K562 (cell line): ENCODE results near the gene AP5Z1. TPM values are rescaled to one million over a fixed set of nuclear protein-coding genes. Genes with fewer than 3 reads are reported as not detected.

ENCODE experiments used
- ARID1B ChIP-seq: fragments of 450-650 bp; IDR thresholded peaks from 2 replicates; pipeline ENCODE4 v1.6.1; 2016; ENCODE audit warnings: antibody characterized with exemption, mild to moderate bottlenecking, inconsistent platforms
- BACH1 ChIP-seq: fragments of 200-800 bp; sonication (Bioruptor generic); IDR thresholded peaks from 2 replicates; pipeline ENCODE4 v1.6.1; 2016; ENCODE audit warnings: missing genetic modification characterization, missing compliant biosample characterization
- BMI1 ChIP-seq: fragments of 150-350 bp; IDR thresholded peaks from 2 replicates; pipeline ENCODE4 v1.6.1; 2014; ENCODE audit warnings: low read length
- CC2D1A ChIP-seq: fragments of 450-650 bp; IDR thresholded peaks from 2 replicates; pipeline ENCODE4 v1.6.1; 2017; ENCODE audit warnings: mild to moderate bottlenecking
- CHCHD3 ChIP-seq: fragments of 250-450 bp; sonication (Bioruptor Pico); IDR thresholded peaks from 2 replicates; pipeline ENCODE4 v2.1.2; 2022; ENCODE audit warnings: mild to moderate bottlenecking
- CHD1 ChIP-seq: fragments of 200-600 bp; sonication (generic); IDR thresholded peaks from one replicate; pipeline ENCODE4 v1.6.1; 2012; ENCODE audit warnings: mild to moderate bottlenecking, moderate library complexity, low read length, inconsistent platforms
- CXXC5 ChIP-seq: fragments of 250-450 bp; sonication (Bioruptor Pico); IDR thresholded peaks from 2 replicates; pipeline ENCODE4 v1.8.0; 2022; ENCODE audit warnings: inconsistent platforms, mild to moderate bottlenecking, moderate library complexity
- DLX4 ChIP-seq: fragments of 250-450 bp; sonication (Bioruptor Pico); IDR thresholded peaks from 2 replicates; pipeline ENCODE4 v1.6.1; 2021; ENCODE audit warnings: mild to moderate bottlenecking
- GTF2F1 ChIP-seq: IDR thresholded peaks from 2 replicates; pipeline ENCODE4 v1.6.1; 2011; ENCODE audit warnings: low read depth, low read length, improper control_type of control experiment
- KLF16 ChIP-seq: IDR thresholded peaks from 2 replicates; pipeline ENCODE4 v1.6.1; 2016; ENCODE audit warnings: antibody characterized with exemption
- MECOM ChIP-seq: fragments of 250-450 bp; sonication (Bioruptor Pico); IDR thresholded peaks from 2 replicates; pipeline ENCODE4 v1.8.0; 2022; ENCODE audit warnings: inconsistent platforms
- NRF1 ChIP-seq, 2 experiments: fragments of 450-650 bp; IDR thresholded peaks in 1 of 2; conservative IDR thresholded peaks in 1 of 2; 2 replicates each; pipeline ENCODE4 v1.6.1; 2014; ENCODE audit warnings: mild to moderate bottlenecking in 2 of 2
- POLR2H ChIP-seq: IDR thresholded peaks from 2 replicates; pipeline ENCODE4 v1.6.1; 2016; ENCODE audit warnings: missing genetic modification characterization, low read depth, mild to moderate bottlenecking, control low read depth, missing compliant biosample characterization, moderate library complexity
- RCOR1 ChIP-seq, 2 experiments: IDR thresholded peaks; 2 replicates each; pipeline ENCODE4 v1.6.1; 2012; ENCODE audit warnings: low read depth in 2 of 2, low read length in 2 of 2, borderline replicate concordance in 1 of 2, improper control_type of control experiment in 1 of 2
- U2AF2 ChIP-seq: fragments of 200-400 bp; formaldehyde crosslinking; optimal IDR thresholded peaks from 2 replicates; pipeline ENCODE3; 2017; ENCODE audit warnings: low read depth, mild to moderate bottlenecking, low read length
- ZKSCAN8 ChIP-seq: fragments of 200-800 bp; sonication (Bioruptor generic); IDR thresholded peaks from 2 replicates; pipeline ENCODE4 v1.6.1; 2016; ENCODE audit warnings: missing genetic modification characterization, missing compliant biosample characterization
- ZNF263 ChIP-seq: sonication (generic); formaldehyde crosslinking; IDR thresholded peaks from 2 replicates; pipeline ENCODE4 v1.8.0; 2022; ENCODE audit warnings: mild to moderate bottlenecking, missing genetic modification reagents, borderline replicate concordance
- ZNF280B ChIP-seq: fragments of 250-450 bp; sonication (Bioruptor Pico); IDR thresholded peaks from 2 replicates; pipeline ENCODE4 v1.5.1; 2021; ENCODE audit warnings: mild to moderate bottlenecking
- ZNF707 ChIP-seq: fragments of 250-450 bp; sonication (Bioruptor Pico); conservative IDR thresholded peaks from 2 replicates; pipeline ENCODE4 v1.8.0; 2022; ENCODE audit warnings: inconsistent platforms, mild to moderate bottlenecking, moderate library complexity
- polyA plus RNA-seq, 8 experiments: library from polyadenylated mRNA; depleted of rRNA in 4 of 8; stranded (reverse) in 5 of 8; unstranded in 3 of 8; fragments of >200 nt; fragmentation: Nextera tagmentation in 2 of 8; fragmentation: Illumina TruSeq in 1 of 8; extraction: Ambion mirVana in 2 of 8; extraction: Trizol in 1 of 8; gene quantifications; 2 replicates each; pipeline versions ENCODE4 v1.2.1 to v1.2.3, GENCODE V29; 2011 to 2014; ENCODE audit warnings: inconsistent platforms in 1 of 8, missing spikeins in 1 of 8
- total RNA-seq, 7 experiments: library from RNA; depleted of rRNA in 6 of 7; stranded (reverse); fragments of >200 nt in 6 of 7; fragmentation: Illumina TruSeq in 2 of 7; extraction: Trizol in 2 of 7; gene quantifications; 2 replicates each; pipeline versions ENCODE4 v1.2.1 to v1.2.3, GENCODE V29; 2011 to 2021; ENCODE audit warnings: low replicate concordance in 1 of 7
- TF ChIP-seq, protein P1 (sequence below): fragments of 450-650 bp; conservative IDR thresholded peaks from 2 replicates; pipeline ENCODE4 v1.6.1; 2016; ENCODE audit warnings: missing genetic modification characterization, low read depth, mild to moderate bottlenecking, control low read depth, missing compliant biosample characterization
- TF ChIP-seq, protein P2 (sequence below): fragments of 150-350 bp; conservative IDR thresholded peaks from 2 replicates; pipeline ENCODE4 v1.6.1; 2014; ENCODE audit warnings: low read length
- TF ChIP-seq, protein P3 (sequence below): fragments of 200-800 bp; sonication (Bioruptor generic); IDR thresholded peaks from 2 replicates; pipeline ENCODE4 v1.6.1; 2017; ENCODE audit warnings: missing genetic modification characterization, missing compliant biosample characterization

AP5Z1 gene
- total and polyA plus RNA-seq, 9 of the 15 experiments (the other 6 are each of a cell fraction or from before 2014, with no cell fraction given) = 0.06 to 31.1 (median 6.4) TPM

DNA sequence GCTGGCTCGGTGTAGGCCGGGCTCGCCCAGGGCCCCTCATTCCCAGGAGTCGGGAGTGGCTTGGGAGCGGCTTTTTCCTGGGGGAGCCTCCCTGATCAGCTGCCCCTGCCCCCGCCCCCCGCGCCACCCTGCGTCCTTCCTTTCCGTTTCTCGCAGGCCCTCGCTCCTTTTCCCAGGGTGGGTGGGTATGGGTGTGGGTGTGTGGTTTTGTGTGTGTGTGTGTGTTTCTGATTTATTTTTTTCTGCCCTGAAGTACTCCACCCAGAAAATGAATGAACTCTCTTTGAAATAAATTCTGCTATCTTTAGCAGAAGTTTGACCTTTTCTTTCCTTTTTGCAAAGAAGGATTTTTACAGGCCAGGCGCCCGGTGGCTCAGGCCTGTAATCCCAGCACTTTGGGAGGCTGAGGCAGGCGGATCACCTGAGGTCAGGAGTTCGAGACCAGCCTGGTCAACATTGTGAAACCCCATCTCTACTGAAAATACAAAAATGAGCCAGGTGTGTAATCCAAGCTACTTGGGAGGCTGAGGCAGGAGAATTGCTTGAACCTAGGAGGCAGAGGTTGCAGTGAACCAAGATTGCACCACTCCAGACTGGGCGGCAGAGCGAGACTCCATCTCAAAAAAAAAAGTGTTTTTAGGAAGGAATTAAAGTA is 30.0 kb upstream of the AP5Z1 start (continued):
- peak in 1 of 2 experiments; percentile 5; a peak in 1 of 4 replicates for TF ChIP-seq NRF1 (conservative IDR thresholded peaks at IDR 0.05 in 1 of 2, IDR thresholded peaks at IDR 0.05 in 1 of 2)
- no peak for TF ChIP-seq U2AF2
- no peak for TF ChIP-seq ZNF280B
- TF ChIP-seq POLR2H = no peak
- TF ChIP-seq ZKSCAN8 (CRISPR knock-in tag) = no peak
- TF ChIP-seq, protein P1, sequence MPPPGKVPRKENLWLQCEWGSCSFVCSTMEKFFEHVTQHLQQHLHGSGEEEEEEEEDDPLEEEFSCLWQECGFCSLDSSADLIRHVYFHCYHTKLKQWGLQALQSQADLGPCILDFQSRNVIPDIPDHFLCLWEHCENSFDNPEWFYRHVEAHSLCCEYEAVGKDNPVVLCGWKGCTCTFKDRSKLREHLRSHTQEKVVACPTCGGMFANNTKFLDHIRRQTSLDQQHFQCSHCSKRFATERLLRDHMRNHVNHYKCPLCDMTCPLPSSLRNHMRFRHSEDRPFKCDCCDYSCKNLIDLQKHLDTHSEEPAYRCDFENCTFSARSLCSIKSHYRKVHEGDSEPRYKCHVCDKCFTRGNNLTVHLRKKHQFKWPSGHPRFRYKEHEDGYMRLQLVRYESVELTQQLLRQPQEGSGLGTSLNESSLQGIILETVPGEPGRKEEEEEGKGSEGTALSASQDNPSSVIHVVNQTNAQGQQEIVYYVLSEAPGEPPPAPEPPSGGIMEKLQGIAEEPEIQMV = no peak
- no peak for TF ChIP-seq DLX4 (CRISPR knock-in tag)
- no peak for TF ChIP-seq MECOM
- peak; percentile 4; the same call in 1 of the 2 replicates for TF ChIP-seq BACH1 (tag)
- TF ChIP-seq ARID1B = no peak
- no peak for TF ChIP-seq KLF16
- no peak for TF ChIP-seq ZNF263
- TF ChIP-seq GTF2F1 = no peak
- no peak for TF ChIP-seq CC2D1A
- TF ChIP-seq, protein P2, sequence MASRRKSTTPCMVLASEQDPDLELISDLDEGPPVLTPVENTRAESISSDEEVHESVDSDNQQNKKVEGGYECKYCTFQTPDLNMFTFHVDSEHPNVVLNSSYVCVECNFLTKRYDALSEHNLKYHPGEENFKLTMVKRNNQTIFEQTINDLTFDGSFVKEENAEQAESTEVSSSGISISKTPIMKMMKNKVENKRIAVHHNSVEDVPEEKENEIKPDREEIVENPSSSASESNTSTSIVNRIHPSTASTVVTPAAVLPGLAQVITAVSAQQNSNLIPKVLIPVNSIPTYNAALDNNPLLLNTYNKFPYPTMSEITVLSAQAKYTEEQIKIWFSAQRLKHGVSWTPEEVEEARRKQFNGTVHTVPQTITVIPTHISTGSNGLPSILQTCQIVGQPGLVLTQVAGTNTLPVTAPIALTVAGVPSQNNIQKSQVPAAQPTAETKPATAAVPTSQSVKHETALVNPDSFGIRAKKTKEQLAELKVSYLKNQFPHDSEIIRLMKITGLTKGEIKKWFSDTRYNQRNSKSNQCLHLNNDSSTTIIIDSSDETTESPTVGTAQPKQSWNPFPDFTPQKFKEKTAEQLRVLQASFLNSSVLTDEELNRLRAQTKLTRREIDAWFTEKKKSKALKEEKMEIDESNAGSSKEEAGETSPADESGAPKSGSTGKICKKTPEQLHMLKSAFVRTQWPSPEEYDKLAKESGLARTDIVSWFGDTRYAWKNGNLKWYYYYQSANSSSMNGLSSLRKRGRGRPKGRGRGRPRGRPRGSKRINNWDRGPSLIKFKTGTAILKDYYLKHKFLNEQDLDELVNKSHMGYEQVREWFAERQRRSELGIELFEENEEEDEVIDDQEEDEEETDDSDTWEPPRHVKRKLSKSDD = no peak
- no peak for TF ChIP-seq BMI1
- no peak for TF ChIP-seq CHCHD3 (CRISPR knock-in tag)
- TF ChIP-seq CXXC5 (CRISPR knock-in tag) = peak; percentile 9
- TF ChIP-seq, protein P3, sequence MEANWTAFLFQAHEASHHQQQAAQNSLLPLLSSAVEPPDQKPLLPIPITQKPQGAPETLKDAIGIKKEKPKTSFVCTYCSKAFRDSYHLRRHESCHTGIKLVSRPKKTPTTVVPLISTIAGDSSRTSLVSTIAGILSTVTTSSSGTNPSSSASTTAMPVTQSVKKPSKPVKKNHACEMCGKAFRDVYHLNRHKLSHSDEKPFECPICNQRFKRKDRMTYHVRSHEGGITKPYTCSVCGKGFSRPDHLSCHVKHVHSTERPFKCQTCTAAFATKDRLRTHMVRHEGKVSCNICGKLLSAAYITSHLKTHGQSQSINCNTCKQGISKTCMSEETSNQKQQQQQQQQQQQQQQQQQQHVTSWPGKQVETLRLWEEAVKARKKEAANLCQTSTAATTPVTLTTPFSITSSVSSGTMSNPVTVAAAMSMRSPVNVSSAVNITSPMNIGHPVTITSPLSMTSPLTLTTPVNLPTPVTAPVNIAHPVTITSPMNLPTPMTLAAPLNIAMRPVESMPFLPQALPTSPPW (CRISPR knock-in tag) = peak; percentile 72; the same call in 1 of the 2 replicates
- TF ChIP-seq CHD1 = no peak
- TF ChIP-seq RCOR1 (IDR thresholded peaks at IDR 0.05; ENCODE audit: borderline replicate concordance in 1 of 2, low read depth in 2 of 2, low read length in 2 of 2) = no peak
- no peak for TF ChIP-seq ZNF707
